Lung microvascular endothelial cell (primary cell): ENCODE measurements around the gene SORBS1. TPM values are rescaled to one million over a fixed set of nuclear protein-coding genes. Genes with fewer than 3 reads are reported as not detected.

Source experiments
- DNase-seq, 2 donors: peaks; one replicate each; pipeline versions ENCODE4 v3.0.0 to v3.0.0-alpha.2; 2010; ENCODE audit warnings: low read depth in 2 of 2
- total RNA-seq: library from RNA; depleted of rRNA; stranded (reverse); fragments of >200 nt; gene quantifications from 2 replicates; pipeline ENCODE4 v1.2.1, GENCODE V29; 2014

SORBS1 gene
- total RNA-seq, 1 donor from 2014 or later, result 2.8 TPM

DNA sequence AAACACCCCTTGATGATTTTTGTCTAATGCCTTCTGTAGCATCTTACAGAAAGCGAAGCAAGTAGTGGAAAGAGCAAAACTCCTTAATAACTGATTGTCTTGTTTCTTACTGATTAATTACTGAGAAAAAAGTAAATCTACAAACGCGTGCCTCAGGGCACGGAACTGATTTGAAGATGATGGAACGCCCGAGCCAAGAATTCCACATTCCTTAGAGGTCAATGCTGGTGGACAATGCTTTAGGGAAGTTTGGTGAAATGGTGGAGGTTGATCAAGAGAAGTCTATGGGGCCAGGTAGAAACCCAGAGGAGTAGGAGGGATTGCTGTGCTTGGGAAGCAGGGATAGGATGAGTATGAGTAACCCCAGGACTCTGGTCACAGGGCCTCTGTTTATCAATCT lies 5.0 kb upstream of the SORBS1 start:
- no peak for DNase-seq

DNA sequence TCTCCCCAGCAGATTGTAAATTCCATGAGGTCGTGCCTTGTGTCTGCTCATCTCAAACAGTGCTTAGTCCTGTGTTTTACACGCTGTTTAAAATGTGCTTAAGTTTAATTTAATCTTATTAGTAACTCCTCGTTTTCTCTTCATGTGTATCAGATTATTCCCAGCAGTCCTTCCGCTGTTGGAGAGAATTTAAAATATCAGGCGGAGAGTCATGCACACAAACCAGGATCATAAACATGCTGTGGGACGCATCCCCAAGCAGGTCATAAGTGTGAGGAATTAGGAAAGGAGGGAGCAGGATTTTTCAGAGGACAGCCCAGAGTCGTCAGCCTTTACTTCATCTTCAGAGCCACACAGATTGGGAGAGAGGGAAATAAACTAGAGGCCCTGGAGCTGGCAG lies 4.2 kb upstream of the SORBS1 start:
- no peak for DNase-seq

DNA sequence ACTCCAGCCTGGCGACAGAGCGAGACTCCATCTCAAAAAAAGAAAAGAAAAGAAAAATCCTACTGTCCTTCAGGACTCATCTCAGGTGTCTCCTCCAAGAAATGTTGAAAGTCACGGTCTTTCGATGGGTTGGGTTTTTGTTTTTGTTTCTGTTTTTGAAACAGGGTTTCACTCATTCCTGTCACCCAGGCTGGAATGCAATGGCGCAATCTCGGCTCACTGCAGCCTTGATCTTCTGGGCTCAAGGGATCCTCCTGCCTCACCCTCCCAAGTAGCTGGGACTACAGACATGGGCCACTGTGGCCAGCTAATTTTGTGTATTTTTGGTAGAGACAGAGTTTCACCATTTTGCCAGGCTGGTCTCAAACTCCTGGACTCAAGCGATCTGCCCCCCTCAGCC lies 3.1 kb upstream of the SORBS1 start:
- no peak for DNase-seq

GRCh38 chr10:95562341-95562965 lies 1.3 kb upstream of the SORBS1 start:
- DNase-seq, result no peak

- no peak for DNase-seq
Measured at GRCh38 chr10:95561864-95562177, 650 bp upstream of the SORBS1 start.

DNA sequence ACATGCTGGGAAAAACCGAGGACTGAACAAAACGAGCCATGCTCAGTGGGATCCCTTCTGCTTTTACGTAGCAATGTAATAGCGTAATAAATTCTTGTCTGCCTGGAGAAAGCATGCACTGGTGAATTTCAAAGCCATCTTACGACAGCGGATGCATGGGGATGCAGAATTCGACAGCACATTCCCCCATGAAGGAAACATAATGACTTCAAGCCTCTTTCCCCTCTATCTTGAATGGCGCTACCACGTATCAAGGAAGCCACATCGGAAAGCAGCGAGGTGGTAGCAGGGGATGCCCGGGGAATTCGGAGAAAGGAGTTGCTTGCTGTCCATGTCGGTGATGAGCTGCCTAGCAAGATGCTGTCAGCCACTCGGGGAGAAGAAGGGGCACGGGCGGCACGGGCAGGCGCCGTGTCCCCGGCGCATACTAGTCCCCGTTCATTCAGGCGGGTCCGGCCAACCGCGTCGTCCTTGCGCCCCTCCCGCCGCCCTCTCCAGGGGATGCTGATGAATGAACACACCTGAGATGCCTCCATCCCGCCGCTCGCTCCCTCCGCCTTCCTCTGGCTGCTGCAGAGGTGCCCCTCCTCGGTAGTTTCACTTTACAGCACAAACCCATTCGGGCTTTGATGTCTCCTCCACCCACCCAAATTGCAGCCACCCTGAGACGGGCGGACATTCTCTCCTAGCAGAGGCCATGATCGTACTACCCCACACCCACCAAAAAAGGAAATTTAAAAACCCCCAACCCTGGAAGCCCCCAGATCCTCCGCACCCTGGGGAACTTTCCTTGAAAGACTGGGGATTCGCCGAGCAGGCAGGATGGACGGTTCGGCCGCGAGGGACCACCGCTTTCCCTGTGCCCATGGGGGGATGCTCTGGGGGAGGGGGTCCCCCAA lies 644 bp downstream of the SORBS1 start:
- DNase-seq, result peak; percentile 32 to 42

DNA sequence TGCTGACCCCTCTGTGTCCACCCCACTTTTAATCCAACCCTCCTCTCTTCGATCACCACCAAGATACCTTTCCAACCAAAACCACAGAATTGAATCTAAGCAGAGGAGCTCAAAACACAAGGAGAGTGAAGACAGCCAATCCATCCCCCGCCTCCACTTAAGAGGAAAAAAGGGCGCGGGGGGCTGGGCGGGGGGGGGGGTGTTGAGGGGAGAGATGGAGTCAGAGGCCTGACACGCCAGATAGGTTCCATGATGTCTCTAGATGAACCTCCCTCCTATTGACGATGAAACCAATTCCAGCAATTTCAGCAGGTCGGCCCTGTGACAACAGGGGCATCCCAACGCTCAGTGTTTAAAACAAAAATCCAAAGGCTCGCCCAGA lies 1.3 kb downstream of the SORBS1 start:
- no peak for DNase-seq

GRCh38 chr10:95559471-95559870 lies 1.7 kb downstream of the SORBS1 start:
- no peak for DNase-seq

- peak in 1 of 2 donors; percentile 9 for DNase-seq
Measured at GRCh38 chr10:95558593-95559320, 2.4 kb downstream of the SORBS1 start.

DNA sequence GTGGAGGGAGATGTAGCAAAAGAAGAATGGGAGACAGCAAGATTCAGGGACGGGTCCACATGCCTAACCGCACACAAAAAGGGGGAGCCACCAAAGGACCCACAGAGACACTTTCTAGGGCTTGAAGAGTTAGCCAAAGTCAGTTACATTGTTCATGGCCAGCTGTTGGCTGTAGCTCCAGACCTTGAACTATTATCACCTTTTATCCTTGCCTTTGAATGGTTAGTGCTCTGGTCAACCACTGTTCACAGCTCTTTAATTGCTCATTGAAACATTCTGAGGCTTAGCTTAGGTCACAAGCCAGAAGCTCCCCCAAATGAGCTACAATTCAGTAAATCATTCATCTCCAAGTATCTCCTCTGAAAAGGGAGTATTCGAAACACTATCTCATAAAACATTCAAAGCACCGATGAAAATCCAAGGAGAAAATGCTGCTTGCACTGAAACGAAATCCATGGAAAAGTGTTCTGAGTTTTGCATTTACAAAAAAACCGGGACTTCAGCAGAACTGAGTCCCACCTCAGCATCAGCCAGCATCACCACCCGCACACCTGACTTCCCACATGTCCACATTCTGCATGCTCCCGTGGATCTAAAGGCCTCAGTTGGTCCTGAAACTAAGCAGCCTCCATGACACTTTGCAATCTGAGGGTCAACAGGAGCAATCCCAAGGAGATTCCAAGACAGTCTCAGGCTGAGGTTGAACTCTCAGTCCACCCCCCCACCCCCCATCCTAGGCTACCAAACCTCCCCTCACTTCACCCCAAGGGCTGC lies 4.0 kb downstream of the SORBS1 start:
- DNase-seq, result no peak

GRCh38 chr10:95553674-95554073 lies 7.5 kb downstream of the SORBS1 start:
- DNase-seq, result no peak

DNA sequence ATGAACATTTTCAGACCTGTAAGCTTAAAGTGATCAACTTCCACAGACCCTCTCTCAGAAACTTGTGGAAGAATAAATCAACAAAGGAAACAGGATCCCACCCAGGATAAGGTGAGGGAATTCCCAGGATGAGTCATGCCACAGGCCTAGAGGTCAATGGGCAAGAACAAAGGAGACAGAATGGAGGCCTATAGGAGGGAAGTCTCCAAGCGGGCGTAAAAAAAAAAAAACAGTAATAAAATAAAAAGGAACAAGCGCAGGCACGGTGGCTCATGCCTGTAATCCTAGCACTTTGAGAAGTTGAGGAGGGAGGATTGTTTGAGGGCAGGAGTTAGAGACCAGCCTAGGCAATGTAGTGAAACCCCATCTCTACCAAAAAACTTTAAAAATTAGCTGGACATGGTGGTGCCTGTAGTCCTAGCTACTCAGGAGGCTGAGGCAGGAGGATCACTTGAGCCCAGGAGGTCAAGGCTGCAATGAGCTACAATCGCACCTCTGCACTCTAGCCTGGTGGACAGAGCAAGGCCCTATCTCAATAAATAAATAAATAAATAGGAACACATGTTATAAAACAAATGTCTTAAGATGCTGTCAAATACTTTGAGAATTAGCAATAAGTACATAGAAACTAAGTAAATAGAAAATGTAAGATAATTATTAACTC lies 8.4 kb downstream of the SORBS1 start:
- peak in 1 of 2 donors; percentile 36 for DNase-seq

- DNase-seq, result peak in 1 of 2 donors; percentile 43
Measured at GRCh38 chr10:95550073-95550672, 11.0 kb downstream of the SORBS1 start.

DNA sequence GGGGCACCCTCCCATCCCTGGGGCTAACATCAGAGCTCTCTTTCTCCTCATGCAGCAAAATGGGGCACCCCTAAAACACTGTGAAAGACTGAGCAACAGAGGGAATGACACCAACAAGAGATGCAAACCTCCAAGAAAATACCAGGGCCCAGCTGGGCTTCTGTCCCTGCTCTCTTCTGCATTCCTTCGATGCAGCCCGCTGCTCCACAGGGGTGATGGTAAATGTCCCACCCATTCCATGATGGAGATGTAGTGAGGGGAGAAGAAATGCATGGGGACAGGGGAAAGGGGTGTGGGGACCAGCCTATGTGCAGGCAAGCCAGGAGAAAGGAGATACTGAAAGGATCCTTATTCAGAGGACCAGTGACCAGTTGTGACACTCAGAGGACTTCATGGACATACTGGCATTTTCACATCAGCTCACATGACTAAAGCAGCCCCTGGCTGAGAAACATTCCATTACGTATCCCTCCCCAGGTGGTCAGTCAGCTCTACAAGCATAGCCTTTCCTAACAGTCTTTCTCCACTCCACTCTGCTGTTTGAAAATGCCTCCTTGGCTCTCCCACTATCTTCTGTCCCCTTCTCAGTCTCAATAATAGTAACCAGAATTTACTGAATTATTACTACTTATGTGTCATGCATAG lies 13.3 kb downstream of the SORBS1 start:
- peak in 1 of 2 donors; percentile 21 for DNase-seq

DNA sequence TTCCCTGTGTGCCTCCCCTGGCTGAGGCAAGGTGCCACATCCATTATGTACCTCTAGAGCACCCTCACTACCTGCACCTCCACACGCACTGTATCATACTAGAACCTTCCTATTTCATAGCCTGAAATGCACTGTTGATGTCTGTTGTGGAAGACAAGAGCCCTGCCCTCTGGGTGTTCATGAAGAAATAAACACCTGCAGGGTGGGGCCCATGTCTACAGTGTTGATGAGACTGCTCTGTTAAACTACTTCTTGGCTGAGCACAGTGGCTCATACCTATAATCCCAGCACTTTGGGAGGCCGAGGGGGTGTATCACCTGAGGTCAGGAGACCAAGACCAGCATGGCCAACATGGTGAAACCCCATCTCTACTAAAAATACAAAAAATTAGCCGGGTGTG lies 14.0 kb downstream of the SORBS1 start:
- DNase-seq, result no peak

DNA sequence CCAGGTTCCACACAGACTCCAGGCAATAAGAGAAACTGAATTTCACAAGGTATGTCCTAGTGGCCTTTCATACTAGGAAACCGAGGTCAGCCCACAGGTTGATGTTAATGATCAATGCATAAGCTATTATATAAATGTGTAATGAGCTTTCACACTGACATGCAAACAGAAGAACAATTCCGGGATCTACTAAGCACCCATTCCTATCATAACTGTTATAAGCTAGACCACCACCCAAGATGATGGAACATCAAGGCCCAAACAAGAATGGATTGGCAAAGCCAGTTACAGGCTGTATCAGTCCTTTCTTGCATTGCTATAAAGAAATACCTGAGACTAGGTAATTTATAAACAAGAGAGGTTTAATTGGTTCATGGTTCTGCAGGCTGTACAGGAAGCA lies 15.2 kb downstream of the SORBS1 start:
- no peak for DNase-seq

DNA sequence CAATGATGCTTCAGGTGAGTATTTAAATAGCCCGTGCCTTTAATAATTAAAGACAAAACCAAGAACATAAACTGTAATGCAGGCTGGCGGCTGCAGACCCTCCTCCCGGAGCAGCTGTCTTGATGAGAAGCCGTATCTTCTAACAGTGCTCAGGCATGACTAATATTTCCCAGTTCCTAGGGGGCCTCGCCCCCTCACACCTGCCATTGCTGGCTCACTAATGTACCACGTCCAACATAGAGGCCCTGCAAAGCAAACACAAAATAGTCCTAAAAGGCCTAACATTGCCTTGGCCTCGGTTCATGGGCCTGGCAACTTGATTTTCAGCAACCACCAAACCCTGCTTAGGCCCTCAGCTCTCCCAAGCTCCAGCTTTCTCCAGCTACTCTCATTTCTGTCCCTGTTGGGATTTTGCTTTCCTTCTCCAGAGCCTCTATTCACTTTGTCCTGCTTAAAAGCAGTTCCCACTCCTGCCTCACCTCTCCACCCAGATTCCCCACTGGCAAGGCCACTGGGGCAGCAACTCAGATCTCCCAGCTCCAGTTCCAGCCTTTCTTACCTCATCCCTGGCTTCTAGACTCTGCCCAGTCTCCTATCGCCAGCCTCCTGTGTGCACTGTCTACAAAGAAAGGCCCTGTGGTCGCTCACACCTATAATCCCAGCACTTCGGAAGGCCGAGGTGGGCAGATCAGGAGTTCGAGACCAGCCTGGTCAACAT lies 16.2 kb downstream of the SORBS1 start:
- DNase-seq, result no peak

- DNase-seq, result no peak
Measured at GRCh38 chr10:95543459-95543858, 17.7 kb downstream of the SORBS1 start.

DNA sequence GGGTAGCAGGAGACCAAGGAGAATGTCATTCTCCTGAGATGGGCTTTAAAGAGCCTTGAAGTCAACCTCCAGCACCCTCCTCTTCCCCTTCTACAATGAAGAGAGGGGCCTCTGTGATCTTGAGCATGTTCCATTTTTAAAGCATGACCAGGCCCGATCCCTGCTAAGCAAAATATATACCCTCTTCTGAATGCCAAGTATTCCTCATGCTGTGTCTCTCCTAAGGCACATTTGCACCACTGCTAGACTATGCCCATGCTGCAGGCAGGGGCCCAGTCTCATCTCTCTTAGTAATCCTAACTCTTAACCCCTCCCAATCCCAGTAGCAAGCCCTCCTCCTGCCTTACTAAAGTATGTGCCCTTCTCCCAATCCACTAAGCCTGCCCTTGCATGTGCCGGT lies 18.4 kb downstream of the SORBS1 start:
- no peak for DNase-seq

DNA sequence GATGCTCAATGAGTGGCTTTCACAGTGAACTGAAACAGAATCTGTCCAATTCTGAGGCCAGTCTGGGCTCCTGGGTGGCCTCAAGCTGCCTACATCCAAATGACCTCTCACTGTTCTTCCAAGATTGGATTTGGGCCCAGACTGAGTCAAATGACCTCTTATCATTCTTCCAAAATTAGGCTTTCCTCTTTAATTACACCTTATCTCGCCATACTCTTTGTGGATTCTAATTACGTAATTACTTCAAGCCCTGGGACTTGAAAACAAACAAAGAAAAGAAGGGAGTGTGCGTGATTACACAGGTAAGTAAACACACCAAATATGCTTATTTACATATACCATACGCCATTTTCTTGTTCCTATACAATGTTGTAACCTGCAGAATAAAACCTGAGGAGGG lies 18.8 kb downstream of the SORBS1 start:
- DNase-seq, result no peak
